Body of pancreas (tissue), 4 donors: ENCODE data around the gene CYP21A2.
"Not testable (repeated sequence)": the region's sequence is repeated elsewhere in the genome, so short reads cannot be mapped to it uniquely, and the experiment has no call there.

Experiments
- POLR2A ChIP-seq, 3 donors: fragments of 450-650 bp; IDR thresholded peaks; one replicate each; pipeline ENCODE4 v1.6.1; 2016; ENCODE audit warnings: antibody characterized with exemption in 3 of 3, mild to moderate bottlenecking in 2 of 3
- TF ChIP-seq, protein P1 (sequence below), 7 experiments: fragments of 450-650 bp in 4 of 7; fragments of 200-600 bp in 3 of 7; sonication (generic) in 3 of 7; IDR thresholded peaks; one replicate each; pipeline ENCODE4 v1.5.1; 2016 to 2019; ENCODE audit warnings: antibody characterized with exemption in 7 of 7

DNA sequence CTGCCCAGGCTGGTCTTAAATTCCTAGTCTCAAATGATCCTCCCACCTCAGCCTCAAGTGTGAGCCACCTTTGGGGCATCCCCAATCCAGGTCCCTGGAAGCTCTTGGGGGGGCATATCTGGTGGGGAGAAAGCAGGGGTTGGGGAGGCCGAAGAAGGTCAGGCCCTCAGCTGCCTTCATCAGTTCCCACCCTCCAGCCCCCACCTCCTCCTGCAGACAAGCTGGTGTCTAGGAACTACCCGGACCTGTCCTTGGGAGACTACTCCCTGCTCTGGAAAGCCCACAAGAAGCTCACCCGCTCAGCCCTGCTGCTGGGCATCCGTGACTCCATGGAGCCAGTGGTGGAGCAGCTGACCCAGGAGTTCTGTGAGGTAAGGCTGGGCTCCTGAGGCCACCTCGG is 663 bp downstream of the CYP21A2 start:
- TF ChIP-seq, protein P1, sequence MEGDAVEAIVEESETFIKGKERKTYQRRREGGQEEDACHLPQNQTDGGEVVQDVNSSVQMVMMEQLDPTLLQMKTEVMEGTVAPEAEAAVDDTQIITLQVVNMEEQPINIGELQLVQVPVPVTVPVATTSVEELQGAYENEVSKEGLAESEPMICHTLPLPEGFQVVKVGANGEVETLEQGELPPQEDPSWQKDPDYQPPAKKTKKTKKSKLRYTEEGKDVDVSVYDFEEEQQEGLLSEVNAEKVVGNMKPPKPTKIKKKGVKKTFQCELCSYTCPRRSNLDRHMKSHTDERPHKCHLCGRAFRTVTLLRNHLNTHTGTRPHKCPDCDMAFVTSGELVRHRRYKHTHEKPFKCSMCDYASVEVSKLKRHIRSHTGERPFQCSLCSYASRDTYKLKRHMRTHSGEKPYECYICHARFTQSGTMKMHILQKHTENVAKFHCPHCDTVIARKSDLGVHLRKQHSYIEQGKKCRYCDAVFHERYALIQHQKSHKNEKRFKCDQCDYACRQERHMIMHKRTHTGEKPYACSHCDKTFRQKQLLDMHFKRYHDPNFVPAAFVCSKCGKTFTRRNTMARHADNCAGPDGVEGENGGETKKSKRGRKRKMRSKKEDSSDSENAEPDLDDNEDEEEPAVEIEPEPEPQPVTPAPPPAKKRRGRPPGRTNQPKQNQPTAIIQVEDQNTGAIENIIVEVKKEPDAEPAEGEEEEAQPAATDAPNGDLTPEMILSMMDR (IDR thresholded peaks at IDR 0.05) = not testable (repeated sequence)
- TF ChIP-seq POLR2A (IDR thresholded peaks at IDR 0.05) = not testable (repeated sequence)
